ENCODE data around the gene MLLT10.

Gene MLLT10

GRCh38 chr10:21501091-21501490, 32.9 kb upstream of the MLLT10 start:
- DNase-seq, result no peak

DNA sequence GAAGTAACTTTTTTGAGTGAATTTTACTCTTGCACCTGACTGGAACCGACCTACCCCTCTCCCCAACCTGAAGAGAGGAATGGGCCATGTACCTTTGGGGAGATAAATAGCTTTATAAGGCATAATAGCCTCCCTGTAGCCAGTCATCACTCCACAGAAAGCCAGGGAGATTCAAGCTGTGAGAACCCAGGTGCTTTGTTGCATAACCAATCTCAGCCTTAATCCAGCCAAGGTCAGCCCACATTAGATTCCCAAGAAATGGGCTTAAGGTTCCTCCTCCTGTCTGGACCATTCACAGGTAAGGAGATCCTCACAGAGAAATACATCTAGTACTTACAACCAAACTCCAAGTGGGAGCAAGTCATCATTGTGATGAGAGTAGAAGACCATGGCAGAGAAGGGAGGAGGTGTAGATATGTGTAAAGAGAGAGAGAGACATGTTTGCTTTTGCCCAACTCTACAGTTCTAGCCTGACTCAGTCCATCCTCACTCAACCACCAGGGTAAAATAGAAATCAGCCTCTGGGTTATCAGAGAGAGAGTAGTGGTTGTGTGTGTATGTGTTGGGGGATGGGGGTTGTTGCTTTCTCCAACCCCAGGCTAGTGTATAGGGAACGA, 32.2 kb upstream of the MLLT10 start:
- DNase-seq, result no peak

DNA sequence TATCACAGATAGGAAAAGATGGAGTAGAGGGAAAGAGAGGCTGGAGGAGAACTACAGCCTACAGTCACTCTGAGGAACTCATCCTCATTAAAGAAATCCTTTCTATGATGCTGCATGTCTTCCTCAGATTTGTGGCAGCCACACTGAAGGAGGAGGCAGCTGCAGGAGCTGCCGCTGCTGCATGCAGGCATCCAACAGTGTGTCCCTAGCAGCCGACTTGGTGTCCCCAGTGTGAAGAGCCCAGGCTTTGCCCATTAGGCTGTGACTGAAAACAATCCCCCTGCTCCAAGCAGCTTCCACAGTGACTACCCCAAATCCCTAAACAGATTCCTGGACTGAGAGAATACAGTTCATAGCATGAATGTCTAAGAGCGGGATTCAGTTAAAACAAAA, 31.7 kb upstream of the MLLT10 start:
- DNase-seq, result no peak

GRCh38 chr10:21503542-21503941, 30.5 kb upstream of the MLLT10 start:
- no peak for DNase-seq

DNA sequence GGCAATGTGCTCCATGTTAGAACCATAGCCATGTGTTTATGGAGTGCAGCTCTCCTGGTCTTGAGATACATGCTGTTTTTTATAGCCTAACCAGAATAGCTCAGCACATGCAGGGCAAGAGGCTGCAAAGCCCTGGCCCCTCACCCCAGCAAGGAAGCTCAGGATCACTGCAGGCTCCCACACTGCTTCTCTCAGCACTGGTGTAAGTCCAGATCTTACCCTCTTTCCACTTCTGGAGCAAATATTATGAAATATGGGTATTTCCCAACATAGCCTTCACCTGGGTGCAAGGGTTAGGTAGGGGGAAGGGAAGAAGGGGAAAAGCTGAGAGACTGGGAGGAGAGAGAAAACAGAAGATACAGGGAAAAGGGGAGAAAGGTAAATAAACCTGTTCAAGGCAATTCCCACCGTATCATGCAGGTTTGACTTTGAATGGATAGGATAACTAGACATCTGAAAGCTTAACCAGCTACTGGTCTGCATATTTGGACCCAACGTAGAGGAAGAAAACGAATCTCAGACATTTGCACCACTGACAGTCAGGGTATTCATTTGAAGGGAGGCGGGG, 28.2 kb upstream of the MLLT10 start:
- DNase-seq, result no peak

DNA sequence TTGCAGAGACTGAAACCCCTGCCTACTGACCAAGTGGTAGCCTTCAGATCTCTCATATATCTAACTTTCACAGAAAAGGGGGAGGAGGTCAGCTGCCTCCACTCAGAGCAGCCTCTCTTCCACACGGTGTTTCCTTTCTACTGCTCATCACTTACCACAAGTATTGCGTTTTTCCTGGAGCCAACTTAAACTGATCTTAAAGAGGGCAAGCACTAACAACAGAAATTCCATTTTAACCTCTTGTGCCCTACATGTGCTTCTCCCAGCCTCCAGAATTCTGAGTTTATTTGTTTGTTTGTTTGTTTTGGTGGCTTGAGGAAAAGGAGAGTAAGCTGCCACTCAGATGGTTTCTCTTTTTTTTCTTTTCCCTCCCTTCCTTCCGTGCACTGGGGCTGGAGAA, 27.7 kb upstream of the MLLT10 start:
- no peak for DNase-seq

DNA sequence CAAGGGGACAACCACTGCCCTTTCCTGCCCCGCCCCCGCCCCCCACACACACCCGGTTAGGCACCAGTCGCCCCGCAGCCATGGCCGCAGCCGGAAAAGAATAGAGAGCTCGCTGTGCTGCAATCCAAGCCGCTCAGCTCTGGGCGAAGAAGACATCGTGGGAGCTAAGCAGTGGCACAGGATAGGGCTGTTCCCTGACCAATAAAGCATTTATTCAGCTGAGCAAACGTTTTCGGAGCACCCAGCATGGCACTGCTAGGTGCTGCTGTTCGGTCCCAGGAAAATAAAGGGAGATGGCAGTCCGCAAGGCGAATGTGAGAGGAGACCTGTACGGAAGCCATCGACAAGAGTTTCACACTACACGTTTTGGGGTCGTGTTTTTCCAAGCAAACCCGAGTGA, 26.9 kb upstream of the MLLT10 start:
- no peak for DNase-seq

DNA sequence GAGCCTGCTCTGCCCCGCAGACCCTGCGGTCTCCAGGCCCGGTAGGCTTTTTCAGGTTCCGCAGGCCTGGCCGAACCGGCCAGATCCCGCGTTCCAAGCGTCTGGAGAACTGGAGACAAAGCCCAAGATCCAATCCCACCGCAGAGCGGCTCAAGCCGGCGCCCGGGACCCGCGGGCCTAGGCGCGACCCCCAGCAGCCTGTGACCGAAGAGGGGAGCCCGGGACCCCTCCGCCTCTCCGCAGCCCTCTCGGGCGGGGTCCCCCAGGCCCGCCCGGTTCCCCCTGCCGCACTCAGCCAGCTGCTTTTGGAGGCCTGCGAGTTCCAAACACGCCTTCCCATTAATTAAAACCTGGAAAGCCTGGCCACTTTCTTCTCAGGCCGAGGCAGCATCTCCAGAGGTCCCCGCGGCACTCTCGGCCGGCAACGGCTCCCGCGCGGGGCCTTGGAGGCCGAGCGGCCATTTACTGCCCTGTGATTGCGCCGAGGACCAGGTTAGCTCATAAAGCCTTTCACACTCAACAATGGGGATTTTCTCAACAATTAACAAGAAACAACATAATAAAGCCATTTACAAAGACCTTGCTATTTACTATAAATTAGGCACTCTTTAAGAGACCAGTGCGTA, 25.2 kb upstream of the MLLT10 start:
- peak in 2 of 58 donors; percentile 10 to 23 for DNase-seq

- DNase-seq, result peak in 16 of 58 donors; percentile 24 to 61 (median 39)
Observed at GRCh38 chr10:21509341-21510240, 24.4 kb upstream of the MLLT10 start.

DNA sequence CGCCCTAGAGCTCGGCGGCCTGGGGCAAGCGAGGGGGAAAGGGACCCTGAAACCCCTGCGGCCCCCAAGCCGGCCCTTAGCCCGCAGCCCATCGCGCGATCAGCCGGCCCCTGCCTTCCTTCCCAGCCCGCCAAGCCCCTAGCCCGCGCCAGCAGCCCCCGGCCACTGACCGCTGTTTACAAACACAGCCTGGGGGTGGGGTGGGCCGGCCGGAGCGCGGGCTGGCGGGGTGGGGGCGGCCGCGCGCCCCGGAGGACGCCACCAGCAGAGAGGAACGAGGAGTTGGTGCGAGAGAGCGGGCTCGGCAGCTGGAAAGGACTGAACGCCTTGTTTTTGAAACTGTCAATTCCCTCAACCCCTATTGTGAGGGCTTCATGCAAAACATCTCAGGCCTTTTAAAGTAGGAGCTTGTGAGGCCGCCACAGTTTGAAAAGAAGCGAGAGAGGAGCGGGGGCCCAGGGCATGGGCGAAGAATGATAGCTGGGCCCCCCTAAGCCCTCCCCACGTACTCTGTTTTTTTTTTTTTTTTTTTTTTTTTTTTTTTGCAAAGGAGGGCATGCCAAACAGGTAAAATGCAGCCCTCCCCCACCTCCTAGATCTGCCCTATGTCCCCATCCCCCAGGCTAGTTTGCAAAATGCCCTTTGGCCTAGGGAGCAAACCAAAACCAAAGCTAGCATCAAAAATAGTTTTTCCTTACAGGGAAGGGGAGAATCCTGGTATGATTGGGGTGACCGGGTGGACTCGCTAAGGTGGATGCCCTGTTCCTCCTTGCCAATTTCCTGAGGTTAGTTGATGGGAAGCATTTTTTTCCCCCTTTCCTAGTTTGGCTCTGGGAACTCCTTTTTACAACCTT, 23.6 kb upstream of the MLLT10 start:
- peak in 17 of 58 donors; percentile 24 to 46 (median 34) for DNase-seq

DNA sequence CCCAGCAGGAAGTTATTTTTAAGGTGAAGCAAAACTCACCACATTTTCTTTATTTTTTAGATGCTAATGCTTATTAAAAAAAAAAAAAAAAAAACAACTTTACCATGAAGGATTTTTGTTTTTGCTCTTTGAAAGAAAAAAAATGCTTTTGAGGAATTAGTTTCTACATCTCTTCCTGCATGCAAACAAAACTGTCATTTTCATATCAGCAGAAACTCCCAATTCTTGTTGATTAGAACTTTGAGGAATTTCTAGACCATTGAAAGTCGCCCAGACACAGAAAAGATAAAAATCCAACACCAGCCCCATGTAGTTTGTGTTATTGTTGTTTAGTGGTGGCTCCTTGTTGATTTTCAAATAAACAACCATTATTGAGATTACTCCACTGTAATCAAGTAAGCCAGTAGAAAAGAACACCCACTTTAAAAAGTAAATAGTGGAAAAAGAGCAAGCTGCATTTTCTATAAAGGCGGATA, 22.9 kb upstream of the MLLT10 start:
- no peak for DNase-seq

DNA sequence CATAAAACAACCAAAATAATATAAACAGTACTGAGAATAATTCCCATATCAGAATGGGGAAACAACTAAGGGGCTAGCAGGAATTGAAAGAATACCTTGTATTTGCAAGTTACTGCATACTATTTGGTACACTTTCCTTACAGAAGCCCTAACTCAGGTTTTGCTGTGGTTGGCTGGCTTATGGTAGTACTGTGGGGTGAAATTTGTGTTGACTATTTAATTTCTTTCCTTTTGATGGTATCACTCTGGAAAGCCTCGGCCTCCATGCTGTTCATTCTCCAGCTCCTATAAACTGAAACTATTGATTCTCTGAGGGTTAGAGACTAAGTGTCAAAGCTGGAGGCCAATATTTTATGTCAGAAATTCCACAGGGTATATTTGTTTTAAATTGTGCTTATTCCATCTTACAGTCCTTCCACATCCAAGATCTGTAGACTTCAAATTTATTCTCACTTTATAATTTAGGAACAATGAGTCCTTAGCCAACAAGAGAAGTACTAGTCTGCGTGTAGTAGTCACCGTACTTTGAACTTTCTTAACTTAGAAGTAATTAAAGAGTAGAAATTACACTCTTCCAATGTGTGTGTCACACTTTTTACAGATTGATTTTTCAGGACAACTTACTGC, 22.0 kb upstream of the MLLT10 start:
- no peak for DNase-seq

- DNase-seq, result no peak
Observed at GRCh38 chr10:21512573-21513404, 21.2 kb upstream of the MLLT10 start.

- DNase-seq, result no peak
Observed at GRCh38 chr10:21513405-21513788, 20.6 kb upstream of the MLLT10 start.

DNA sequence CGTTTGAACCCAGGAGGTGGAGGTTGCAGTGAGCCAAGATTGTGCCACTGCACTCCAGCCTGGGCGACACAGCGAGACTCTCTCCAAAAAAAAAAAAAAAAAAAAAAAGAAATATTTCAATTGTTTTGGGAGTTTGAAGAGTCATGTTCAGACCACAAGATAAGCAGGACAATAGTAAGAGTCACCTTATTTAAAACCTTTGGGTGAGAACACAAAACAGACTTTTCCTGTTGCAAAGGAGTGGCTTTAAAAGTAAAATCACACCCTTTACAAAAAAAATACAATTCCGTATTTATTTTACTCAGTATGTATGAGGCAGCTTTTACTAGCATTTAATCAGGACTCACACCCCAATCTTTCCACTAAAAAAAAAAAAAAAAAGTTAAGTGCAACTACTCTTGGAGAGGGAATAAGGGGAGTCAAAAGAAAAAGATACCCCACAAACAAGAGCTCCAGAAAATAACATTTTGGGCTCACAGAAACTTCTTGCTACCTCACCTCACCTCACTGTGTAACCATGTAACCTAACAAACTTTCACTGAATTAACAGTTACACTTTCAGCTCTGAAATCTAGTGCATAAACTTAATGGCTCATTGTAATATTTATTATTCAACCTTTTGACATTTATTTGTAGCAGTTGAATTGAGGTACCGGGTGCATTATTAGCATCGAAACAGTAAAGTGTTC, 19.8 kb upstream of the MLLT10 start:
- DNase-seq, result no peak

DNA sequence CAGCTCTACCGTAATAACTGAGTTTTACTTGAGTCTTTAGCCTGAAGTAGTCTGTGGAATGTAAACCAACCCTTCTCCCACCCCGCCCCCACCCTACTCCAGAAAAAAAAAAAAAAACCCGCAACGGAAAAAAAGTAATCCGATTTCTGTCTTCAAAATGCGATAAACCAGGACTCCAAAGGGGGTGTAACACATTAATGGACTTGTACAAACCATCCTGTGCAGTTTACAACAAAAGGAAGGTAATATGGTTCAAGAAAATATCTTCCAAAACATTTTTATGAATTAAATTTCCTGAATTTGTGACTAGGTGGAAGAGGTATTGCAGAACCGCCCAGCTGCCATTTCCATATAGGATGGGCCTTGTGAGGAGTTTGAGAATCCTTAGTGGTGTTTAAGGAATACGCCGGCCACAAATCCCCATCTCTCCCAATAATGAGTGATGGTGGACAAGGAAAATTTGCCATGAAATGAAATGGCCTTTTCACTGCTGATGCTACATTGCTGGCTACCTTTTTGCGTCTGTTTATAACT, 19.1 kb upstream of the MLLT10 start:
- DNase-seq, result no peak

DNA sequence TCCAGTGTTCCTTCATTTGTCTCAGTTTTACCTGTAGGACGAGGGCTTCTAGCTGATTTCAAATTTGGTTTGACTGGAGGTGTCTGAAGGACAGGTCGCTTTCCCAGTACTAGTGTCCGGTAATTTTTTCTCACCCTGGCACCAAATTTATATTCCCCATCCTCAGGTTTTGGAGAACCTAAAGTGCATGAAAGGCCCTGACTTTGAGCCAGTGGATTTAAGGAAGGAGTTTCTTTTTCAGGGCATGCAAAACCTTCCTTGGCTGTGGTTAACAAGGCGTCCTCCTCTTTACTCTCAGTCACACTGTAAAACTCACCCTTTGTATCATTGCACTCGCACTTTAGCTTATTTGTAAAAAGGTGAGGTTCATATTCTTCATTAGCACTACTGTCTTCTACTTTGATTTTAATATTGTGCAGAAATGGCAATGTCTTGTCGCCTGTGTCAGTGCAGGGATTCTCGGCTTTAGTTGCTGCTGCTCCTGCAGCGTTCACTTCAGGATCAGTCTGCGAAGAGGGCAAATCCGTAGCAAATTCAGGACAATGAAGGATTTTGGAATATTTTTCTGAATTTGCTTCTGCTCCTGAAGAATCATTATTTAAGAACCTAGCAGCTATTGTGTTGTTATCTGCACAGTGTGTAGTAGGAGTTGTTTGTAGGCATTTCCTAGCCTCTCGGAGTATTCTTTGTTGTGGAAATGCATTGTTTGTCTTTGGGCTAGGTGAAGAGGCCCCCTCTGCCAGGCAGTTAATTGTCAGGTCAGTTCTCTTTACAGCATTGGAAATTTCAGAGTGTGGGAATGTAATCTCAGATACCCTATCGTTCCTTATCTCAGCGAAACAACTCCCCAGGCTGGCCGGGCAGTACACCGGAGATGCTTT, 18.4 kb upstream of the MLLT10 start:
- no peak for DNase-seq

All from anterior cingulate cortex (tissue), 58 donors.